A549 (cell line): Measurements from ENCODE around the gene ATP10D. TPM values are rescaled to one million over a fixed set of nuclear protein-coding genes. Genes with fewer than 3 reads are reported as not detected.

Experiments
- ATAC-seq, 2 experiments: fragments of 200-7000 bp in 1 of 2; fragments of >200 bp in 1 of 2; cut with Nextera tagmentation in 1 of 2; cut with Tn5 transposase in 1 of 2; 3 replicates each; pipeline versions ENCODE4 v1.8.0 to v1.9.1; 2018 to 2020; ENCODE audit warnings: mild to moderate bottlenecking in 1 of 2, moderate library complexity in 1 of 2
- CTCF ChIA-PET: fragments of 300-600 bp; sonication (Branson Sonifier 250); formaldehyde crosslinking; extraction: SDS; loops from one replicate; lab custom pipeline; 2021; ENCODE audit warnings: antibody characterized with exemption, inconsistent platforms; lab: Yijun Ruan, JAX
- POLR2A ChIA-PET: fragments of 350-600 bp; formaldehyde crosslinking; extraction: SDS; loops from one replicate; lab custom pipeline; 2021; ENCODE audit warnings: antibody characterized with exemption, inconsistent platforms; lab: Yijun Ruan, JAX
- DNase-seq, 2 experiments: peaks; one replicate each; pipeline versions ENCODE4 v3.0.0 to v3.0.0-alpha.2; 2011 to 2016; ENCODE audit warnings: low read depth in 1 of 2, low spot score in 1 of 2
- FAIRE-seq: peaks from 2 replicates; lab custom pipeline; 2011; peaks lifted over from hg19 to GRCh38; lab: Jason Lieb, UNC
- H3K27ac ChIP-seq, 2 experiments: fragments of >200 bp; sonication (Bioruptor Twin); formaldehyde crosslinking; 3 replicates each; pipeline ENCODE4 v1.5.1; 2016 to 2017
- H3K4me1 ChIP-seq: fragments of >200 bp; sonication (Bioruptor Twin); formaldehyde crosslinking; 3 replicates; pipeline ENCODE4 v1.6.1; 2016
- H3K4me2 ChIP-seq: fragments of >200 bp; sonication (Bioruptor Twin); formaldehyde crosslinking; 3 replicates; pipeline ENCODE4 v1.6.1; 2016
- H3K4me3 ChIP-seq: fragments of >200 bp; sonication (Bioruptor Twin); formaldehyde crosslinking; 3 replicates; pipeline ENCODE4 v1.5.1; 2016
- H3K9me3 ChIP-seq: fragments of >200 bp; sonication (Bioruptor Twin); formaldehyde crosslinking; 3 replicates; pipeline ENCODE4 v1.6.1; 2016
- BHLHE40 ChIP-seq: IDR thresholded peaks from 2 replicates; pipeline ENCODE4 v1.6.1; 2012; ENCODE audit warnings: low read depth, low read length, inconsistent platforms
- CBX8 ChIP-seq: fragments of 200-600 bp; sonication (generic); IDR thresholded peaks from 2 replicates; pipeline ENCODE4 v1.6.1; 2016
- EHF ChIP-seq: fragments of 250-450 bp; sonication (Bioruptor Pico); IDR thresholded peaks from 2 replicates; pipeline ENCODE4 v1.5.0; 2020; ENCODE audit warnings: mild to moderate bottlenecking
- EP300 ChIP-seq, 2 experiments: fragments of >200 bp; sonication (Bioruptor Twin); formaldehyde crosslinking; IDR thresholded peaks; 2 replicates in 1 of 2; 3 replicates in 1 of 2; pipeline ENCODE4 v1.6.1; 2016 to 2017
- ESRRA ChIP-seq: fragments of 150-350 bp; IDR thresholded peaks from 2 replicates; pipeline ENCODE4 v1.6.1; 2014; ENCODE audit warnings: mild to moderate bottlenecking, low read length, borderline replicate concordance
- FOXS1 ChIP-seq: fragments of 250-450 bp; sonication (Bioruptor Pico); IDR thresholded peaks from 2 replicates; pipeline ENCODE4 v1.5.0; 2020; ENCODE audit warnings: mild to moderate bottlenecking, moderate library complexity
- HDAC2 ChIP-seq: fragments of 200-600 bp; sonication (generic); IDR thresholded peaks from 2 replicates; pipeline ENCODE4 v1.6.1; 2016
- HEYL ChIP-seq: fragments of 250-450 bp; sonication (Bioruptor Pico); IDR thresholded peaks from 2 replicates; pipeline ENCODE4 v1.8.0; 2021; ENCODE audit warnings: mild to moderate bottlenecking, moderate library complexity
- HOXB13 ChIP-seq: fragments of 250-450 bp; sonication (Bioruptor Pico); IDR thresholded peaks from 2 replicates; pipeline ENCODE4 v1.5.0; 2020; ENCODE audit warnings: low read depth, mild to moderate bottlenecking, moderate library complexity
- JUNB ChIP-seq: fragments of >200 bp; sonication (Bioruptor Twin); formaldehyde crosslinking; IDR thresholded peaks from 2 replicates; pipeline ENCODE4 v1.6.1; 2016
- MAFK ChIP-seq: fragments of 450-650 bp; IDR thresholded peaks from 2 replicates; pipeline ENCODE4 v1.6.1; 2014; ENCODE audit not compliant: partially characterized antibody
- MYC ChIP-seq: IDR thresholded peaks from 2 replicates; pipeline ENCODE4 v1.6.1; 2012; ENCODE audit warnings: mild to moderate bottlenecking, inconsistent platforms, low read length, improper control_type of control experiment, borderline replicate concordance
- WGBS: methylation state at CpG from one replicate; pipeline ENCODE4 v1.1.6; 2017; ENCODE audit errors: missing lambda C conversion rate; 5-methylcytosine and 5-hydroxymethylcytosine counted together
- polyA plus RNA-seq, 4 experiments: library from polyadenylated mRNA; depleted of rRNA in 3 of 4; stranded (reverse); fragments of >200 nt; fragmentation: RNase III in 1 of 4; extraction: RNeasy Plus Mini Kit Qiagen cat#74134 plus additional on column Dnase treatment in 1 of 4; gene quantifications; 2 replicates in 3 of 4; 3 replicates in 1 of 4; pipeline ENCODE4 v1.2.3, GENCODE V29; 2011 to 2017
- TF ChIP-seq, protein P1 (sequence below): fragments of >200 bp; sonication (Bioruptor Twin); formaldehyde crosslinking; IDR thresholded peaks from 3 replicates; pipeline ENCODE4 v1.5.1; 2016
- TF ChIP-seq, protein P2 (sequence below): IDR thresholded peaks from 2 replicates; pipeline ENCODE4 v1.6.1; 2012; ENCODE audit warnings: low read depth, borderline replicate concordance
- TF ChIP-seq, protein P3 (sequence below): fragments of 200-600 bp; sonication (generic); IDR thresholded peaks from 2 replicates; pipeline ENCODE4 v1.6.1; 2016; ENCODE audit warnings: antibody characterized with exemption, mild to moderate bottlenecking, moderate library complexity
- TF ChIP-seq, protein P4 (sequence below): fragments of 250-450 bp; sonication (Bioruptor Pico); IDR thresholded peaks from 2 replicates; pipeline ENCODE4 v1.5.0; 2021; ENCODE audit warnings: mild to moderate bottlenecking, moderate library complexity, borderline replicate concordance
- TF ChIP-seq, protein P5 (sequence below): IDR thresholded peaks from 2 replicates; pipeline ENCODE4 v1.6.1; 2012

Gene ATP10D
- polyA plus RNA-seq, 2 of the 4 experiments (the other 2 are of a cell fraction) = 2.7 to 6.8 TPM

DNA sequence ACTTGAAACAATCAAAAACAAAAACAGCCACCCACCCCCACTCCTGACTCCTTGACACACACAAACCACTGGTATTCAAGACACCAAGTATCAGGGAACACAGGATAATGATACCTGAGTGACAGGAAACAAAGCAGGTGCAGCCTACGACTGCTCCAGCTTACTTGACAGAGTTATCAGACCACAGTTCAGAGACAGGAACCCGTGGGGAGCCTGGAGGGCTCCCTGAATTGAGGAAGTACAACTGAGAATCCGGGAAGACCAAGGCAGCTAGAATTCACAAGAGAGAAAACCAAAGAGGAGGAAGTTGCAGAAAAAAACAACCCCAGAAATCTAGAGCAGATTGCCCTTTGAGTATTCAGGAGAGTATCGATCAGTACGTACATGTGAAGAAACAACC, 42.1 kb upstream of the ATP10D start:
- TF ChIP-seq, protein P1, sequence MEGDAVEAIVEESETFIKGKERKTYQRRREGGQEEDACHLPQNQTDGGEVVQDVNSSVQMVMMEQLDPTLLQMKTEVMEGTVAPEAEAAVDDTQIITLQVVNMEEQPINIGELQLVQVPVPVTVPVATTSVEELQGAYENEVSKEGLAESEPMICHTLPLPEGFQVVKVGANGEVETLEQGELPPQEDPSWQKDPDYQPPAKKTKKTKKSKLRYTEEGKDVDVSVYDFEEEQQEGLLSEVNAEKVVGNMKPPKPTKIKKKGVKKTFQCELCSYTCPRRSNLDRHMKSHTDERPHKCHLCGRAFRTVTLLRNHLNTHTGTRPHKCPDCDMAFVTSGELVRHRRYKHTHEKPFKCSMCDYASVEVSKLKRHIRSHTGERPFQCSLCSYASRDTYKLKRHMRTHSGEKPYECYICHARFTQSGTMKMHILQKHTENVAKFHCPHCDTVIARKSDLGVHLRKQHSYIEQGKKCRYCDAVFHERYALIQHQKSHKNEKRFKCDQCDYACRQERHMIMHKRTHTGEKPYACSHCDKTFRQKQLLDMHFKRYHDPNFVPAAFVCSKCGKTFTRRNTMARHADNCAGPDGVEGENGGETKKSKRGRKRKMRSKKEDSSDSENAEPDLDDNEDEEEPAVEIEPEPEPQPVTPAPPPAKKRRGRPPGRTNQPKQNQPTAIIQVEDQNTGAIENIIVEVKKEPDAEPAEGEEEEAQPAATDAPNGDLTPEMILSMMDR = no peak
- TF ChIP-seq, protein P2, sequence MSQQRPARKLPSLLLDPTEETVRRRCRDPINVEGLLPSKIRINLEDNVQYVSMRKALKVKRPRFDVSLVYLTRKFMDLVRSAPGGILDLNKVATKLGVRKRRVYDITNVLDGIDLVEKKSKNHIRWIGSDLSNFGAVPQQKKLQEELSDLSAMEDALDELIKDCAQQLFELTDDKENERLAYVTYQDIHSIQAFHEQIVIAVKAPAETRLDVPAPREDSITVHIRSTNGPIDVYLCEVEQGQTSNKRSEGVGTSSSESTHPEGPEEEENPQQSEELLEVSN = no peak
- TF ChIP-seq MYC (no peak), ESRRA (no peak), MAFK (no peak), JUNB (no peak), CBX8 (no peak), EP300 (IDR thresholded peaks at IDR 0.05) (no peak), HEYL (CRISPR knock-in tag) (no peak), HOXB13 (CRISPR knock-in tag) (no peak)
- TF ChIP-seq, protein P3, sequence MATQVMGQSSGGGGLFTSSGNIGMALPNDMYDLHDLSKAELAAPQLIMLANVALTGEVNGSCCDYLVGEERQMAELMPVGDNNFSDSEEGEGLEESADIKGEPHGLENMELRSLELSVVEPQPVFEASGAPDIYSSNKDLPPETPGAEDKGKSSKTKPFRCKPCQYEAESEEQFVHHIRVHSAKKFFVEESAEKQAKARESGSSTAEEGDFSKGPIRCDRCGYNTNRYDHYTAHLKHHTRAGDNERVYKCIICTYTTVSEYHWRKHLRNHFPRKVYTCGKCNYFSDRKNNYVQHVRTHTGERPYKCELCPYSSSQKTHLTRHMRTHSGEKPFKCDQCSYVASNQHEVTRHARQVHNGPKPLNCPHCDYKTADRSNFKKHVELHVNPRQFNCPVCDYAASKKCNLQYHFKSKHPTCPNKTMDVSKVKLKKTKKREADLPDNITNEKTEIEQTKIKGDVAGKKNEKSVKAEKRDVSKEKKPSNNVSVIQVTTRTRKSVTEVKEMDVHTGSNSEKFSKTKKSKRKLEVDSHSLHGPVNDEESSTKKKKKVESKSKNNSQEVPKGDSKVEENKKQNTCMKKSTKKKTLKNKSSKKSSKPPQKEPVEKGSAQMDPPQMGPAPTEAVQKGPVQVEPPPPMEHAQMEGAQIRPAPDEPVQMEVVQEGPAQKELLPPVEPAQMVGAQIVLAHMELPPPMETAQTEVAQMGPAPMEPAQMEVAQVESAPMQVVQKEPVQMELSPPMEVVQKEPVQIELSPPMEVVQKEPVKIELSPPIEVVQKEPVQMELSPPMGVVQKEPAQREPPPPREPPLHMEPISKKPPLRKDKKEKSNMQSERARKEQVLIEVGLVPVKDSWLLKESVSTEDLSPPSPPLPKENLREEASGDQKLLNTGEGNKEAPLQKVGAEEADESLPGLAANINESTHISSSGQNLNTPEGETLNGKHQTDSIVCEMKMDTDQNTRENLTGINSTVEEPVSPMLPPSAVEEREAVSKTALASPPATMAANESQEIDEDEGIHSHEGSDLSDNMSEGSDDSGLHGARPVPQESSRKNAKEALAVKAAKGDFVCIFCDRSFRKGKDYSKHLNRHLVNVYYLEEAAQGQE = no peak
- TF ChIP-seq, protein P4, sequence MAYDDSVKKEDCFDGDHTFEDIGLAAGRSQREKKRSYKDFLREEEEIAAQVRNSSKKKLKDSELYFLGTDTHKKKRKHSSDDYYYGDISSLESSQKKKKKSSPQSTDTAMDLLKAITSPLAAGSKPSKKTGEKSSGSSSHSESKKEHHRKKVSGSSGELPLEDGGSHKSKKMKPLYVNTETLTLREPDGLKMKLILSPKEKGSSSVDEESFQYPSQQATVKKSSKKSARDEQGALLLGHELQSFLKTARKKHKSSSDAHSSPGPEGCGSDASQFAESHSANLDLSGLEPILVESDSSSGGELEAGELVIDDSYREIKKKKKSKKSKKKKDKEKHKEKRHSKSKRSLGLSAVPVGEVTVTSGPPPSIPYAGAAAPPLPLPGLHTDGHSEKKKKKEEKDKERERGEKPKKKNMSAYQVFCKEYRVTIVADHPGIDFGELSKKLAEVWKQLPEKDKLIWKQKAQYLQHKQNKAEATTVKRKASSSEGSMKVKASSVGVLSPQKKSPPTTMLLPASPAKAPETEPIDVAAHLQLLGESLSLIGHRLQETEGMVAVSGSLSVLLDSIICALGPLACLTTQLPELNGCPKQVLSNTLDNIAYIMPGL (CRISPR knock-in tag) = no peak
- TF ChIP-seq, protein P5, sequence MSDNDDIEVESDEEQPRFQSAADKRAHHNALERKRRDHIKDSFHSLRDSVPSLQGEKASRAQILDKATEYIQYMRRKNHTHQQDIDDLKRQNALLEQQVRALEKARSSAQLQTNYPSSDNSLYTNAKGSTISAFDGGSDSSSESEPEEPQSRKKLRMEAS = no peak
- DNase-seq (no peak), FAIRE-seq (no peak), ATAC-seq (no peak)
- H3K4me3 ChIP-seq = no peak overlapping the region
- CTCF ChIA-PET = no interaction called here
- no peaks in the 10 kb centered on the region for H3K4me1 ChIP-seq
- no peaks in the 10 kb centered on the region for H3K9me3 ChIP-seq
- H3K27ac ChIP-seq = no peak overlapping the region
- 58% methylated on average over 5 of the region's 5 CpGs for WGBS
- no peak overlapping the region for H3K4me2 ChIP-seq
- POLR2A ChIA-PET = no interaction called here

DNA sequence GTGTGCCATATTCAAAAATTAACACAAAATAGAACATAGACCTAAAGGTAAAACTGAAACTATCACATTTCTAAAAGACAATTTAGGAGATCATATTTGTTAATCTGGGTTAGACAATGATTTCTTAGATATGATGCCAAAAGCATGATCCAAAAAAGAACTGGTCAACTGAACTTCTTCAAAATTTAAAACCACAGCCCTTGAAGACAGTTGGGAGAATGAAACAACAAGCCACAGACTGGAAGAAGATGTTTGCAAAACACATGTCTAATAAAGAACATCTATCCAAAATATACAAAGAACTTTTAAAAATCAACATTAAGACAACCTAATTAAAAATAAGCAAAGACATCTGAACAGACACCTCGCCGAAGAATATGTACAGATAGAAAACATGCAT, 41.0 kb upstream of the ATP10D start:
- CTCF ChIA-PET = no interaction called here
- WGBS = 92% methylated on average over 2 of the region's 2 CpGs
- POLR2A ChIA-PET = no interaction called here
- Histone ChIP-seq H3K4me1 (no peaks in the 10 kb centered on the region), H3K4me3 (no peak overlapping the region), H3K4me2 (no peak overlapping the region), H3K9me3 (no peaks in the 10 kb centered on the region), H3K27ac (no peak overlapping the region)
- ATAC-seq (no peak), FAIRE-seq (no peak), DNase-seq (no peak)
- TF ChIP-seq, protein P3 = no peak
- no peak for TF ChIP-seq FOXS1
- no peak for TF ChIP-seq BHLHE40
- TF ChIP-seq EHF (CRISPR knock-in tag) = no peak
- TF ChIP-seq HDAC2 = no peak
- TF ChIP-seq EP300 (IDR thresholded peaks at IDR 0.05) = no peak
